GM23248 (cell line): ENCODE measurements around the gene DEPDC7.

Experiments
- EZH2 ChIP-seq: fragments of 200-600 bp; sonication (generic); IDR thresholded peaks from 2 replicates; pipeline ENCODE4 v1.6.1; 2018; ENCODE audit warnings: antibody characterized with exemption, mild to moderate bottlenecking; ENCODE audit not compliant: insufficient read depth, poor library complexity, severe bottlenecking
- EZH2phosphoT487 ChIP-seq: fragments of 200-600 bp; sonication (generic); IDR thresholded peaks from 2 replicates; pipeline ENCODE4 v1.6.1; 2018; ENCODE audit warnings: antibody characterized with exemption, moderate library complexity, mild to moderate bottlenecking, low read depth; ENCODE audit not compliant: insufficient read depth

GRCh38 chr11:32983506-32983905, 32.2 kb upstream of the DEPDC7 start:
- no peak for TF ChIP-seq EZH2
- TF ChIP-seq EZH2phosphoT487: no peak
